GM19463 (cell line): Measurements from ENCODE around the gene RPL23.

Experiments used
- ATAC-seq: cut with Tn5 transposase; IDR thresholded peaks from one replicate; pipeline ENCODE4 v1.9.1; 2021; ENCODE audit warnings: mild to moderate bottlenecking, moderate library complexity; ENCODE audit not compliant: unreplicated experiment

RPL23 gene

GRCh38 chr17:38885044-38885727 is 31.7 kb upstream of the RPL23 start:
- no peak for ATAC-seq

DNA sequence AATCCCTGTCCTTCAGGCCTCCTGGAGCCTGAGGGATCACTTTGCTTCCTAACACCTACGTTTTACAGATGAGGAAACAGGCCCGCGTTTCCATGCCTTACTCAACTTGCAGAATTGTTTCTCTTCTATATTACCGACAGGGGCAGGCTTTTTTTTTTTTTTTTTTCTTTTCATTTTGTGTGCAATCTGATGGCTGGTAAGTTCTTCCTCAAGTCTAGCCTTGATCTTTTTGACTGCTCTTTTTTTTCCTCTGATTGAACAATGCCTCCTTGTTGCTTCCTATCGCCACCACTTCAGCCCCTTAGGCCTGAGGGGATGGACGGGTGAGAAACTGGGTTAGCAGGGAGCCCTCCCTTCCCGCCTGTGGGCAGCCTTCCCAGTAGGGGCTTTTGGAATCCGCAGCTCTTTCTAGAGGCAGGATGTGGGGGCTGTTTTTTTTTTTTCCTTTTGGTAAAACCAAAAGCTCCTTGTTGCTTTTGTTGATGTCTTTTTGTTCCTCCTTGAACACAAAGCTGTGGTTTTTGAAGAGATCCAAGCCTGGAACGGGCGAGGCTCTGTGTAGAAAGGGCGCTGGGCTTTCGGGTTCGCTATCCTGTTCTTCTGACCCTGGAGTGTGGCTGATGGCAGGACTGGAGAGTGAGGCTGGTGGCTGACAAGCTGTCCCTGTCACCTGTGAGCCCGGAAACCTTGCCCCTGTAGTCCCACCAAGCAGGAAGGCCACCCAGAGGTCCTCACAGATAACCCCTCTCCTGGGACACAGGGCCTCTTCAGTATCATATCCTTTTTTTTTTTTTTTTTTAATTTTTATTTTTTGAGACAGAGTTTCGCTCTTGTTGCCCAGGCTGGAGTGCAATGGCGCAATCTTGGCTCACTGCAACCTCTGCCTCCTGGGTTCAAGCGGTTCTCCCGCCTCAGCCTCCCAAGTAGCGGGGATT is 30.3 kb upstream of the RPL23 start:
- ATAC-seq = no peak

GRCh38 chr17:38882870-38883269 is 29.3 kb upstream of the RPL23 start:
- ATAC-seq = no peak

DNA sequence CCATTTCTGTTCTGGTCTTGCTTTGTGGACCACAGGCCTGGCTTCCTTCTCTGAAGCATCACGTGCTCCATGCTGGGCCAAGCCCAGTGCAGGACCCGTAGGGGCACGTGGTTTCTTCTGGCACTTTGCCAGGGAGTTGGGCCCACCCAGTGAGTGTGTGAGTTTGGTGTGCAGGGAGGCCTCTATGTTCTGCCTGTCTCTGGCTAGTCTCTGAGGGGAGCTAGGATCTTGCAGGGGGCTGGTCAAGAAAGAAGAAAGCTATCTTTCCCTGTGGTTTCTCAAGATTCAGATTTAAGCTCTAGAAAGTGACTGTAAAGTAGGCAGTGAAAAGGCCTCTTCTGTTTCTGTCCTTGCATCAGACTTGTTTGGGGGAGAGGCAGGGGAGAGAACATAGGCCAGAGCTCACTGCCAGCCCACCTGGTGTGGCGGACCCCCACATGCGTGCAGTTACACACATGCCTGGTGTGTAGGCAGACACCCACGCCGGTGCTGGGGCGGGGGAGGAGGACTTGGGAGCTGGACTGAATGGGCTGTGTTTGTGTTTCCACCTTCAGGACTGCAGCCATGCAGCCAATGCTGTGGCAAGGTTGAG is 28.2 kb upstream of the RPL23 start:
- no peak for ATAC-seq

DNA sequence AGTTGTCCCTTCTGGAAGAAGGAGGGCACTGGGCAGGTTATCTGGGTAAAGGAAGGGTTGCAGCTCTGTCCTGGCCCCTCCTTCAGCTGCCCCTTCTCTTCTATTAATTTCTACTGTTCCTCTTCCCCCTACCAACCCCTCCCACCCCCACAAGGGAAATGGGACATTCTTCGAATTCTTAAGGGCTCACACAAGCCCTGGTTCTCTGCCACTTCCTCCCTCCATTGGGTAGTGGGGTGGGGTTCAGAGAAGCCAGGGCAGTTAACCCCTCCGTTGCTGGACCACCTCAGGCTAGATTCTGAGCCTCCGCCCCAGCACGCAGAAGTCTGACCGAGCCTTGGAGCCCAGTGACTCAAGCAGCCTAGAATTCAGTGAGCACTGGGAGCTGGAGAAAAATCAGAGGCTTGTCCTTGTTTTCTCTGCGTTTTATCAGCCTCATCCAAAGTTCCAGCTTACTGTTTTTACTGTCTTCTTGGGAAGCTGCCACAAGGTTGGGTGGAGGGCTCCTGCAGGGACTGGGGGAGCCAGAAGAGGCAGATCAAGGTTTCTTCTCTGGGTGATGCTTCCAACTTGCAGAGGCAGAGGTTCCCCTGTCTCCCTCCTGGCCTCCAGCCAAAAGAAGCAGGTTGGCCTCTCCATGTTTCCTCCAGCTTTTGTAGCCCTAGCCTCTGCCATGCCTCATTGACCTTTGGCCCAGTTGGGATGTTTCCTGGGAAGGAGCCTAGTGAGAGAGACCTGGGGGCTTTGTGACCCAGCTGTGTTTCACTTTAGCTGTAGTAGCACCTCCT is 26.6 kb upstream of the RPL23 start:
- no peak for ATAC-seq

GRCh38 chr17:38877130-38877851 is 23.8 kb upstream of the RPL23 start:
- ATAC-seq = no peak

GRCh38 chr17:38875477-38876075 is 22.1 kb upstream of the RPL23 start:
- ATAC-seq = no peak

GRCh38 chr17:38874505-38875400 is 21.2 kb upstream of the RPL23 start:
- ATAC-seq = no peak

DNA sequence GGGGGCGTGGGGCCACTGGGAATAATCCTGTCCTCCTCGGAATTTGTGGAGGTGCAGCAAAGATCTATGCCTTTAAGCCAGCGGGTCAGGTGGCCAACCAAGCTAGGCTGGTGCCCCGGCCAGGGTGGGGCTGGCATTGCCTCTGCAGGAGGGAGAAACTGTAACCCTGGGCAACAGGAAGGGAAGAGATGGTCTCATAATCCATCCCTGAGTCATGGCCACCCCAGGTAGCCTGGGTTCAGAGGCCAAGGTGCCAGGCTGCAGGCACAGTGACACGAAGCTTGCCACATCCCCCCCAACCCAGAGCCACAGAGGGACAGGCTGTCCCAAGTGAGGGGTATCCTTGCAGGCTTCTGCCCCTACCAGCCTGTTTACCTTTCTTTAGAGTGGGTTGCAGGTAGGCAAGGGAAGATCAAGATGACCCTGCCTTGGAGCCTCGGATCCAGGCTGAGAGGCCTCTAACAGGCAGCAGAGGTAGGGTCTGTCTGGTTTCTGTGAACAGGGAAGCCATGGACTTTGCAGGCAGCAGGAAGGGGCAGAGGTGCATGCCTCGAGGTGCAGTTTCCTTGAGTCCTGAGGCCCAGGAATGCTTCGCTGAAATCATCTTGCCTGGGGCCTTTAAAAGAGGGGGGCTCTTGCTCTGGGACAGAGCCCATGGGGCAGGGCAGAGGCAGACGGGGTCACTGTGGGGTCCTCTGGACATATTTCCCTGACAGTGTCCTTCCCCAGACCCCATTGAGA is 20.3 kb upstream of the RPL23 start:
- no peak for ATAC-seq

- no peak for ATAC-seq
These were observed 19.3 kb upstream of the RPL23 start for GRCh38 chr17:38872671-38873385.

GRCh38 chr17:38872027-38872511 is 18.5 kb upstream of the RPL23 start:
- ATAC-seq = no peak

DNA sequence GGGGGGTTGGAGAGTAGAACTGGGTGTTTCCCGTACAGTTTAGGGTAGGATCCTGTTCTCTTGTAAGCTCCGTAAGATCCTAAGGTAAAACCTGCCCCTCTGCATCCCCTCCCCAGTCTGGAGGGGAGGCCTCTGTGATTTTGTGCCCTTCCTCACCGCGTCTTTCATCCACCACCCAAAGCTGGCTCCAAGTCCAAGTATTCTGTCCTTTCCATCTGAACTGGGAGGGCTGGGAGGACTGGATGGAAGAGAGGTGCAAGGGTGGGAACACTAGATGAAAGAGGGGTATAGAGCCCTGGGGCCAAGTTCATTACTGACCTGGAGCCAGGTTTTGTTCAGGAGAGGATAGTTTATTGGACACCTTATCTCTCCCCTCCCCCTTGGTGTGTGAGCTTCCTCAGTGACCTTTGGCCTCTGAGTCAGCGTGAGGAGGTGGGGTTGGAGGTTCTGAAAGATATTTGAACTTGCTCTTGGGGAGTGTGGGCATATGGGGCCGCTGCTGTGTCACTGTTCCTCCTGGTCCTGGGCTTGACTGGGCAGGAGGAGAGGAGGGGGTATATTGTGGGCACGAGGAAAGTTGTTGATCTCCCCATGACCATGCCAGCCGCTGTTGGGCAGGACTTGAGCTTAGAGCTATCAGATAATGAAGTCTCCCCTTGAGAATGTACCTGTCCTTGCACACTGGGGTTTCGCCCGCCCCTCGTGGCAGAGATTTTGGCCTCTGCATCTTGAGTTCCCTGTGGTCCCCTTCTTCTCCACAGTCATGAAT is 17.9 kb upstream of the RPL23 start:
- ATAC-seq = no peak

DNA sequence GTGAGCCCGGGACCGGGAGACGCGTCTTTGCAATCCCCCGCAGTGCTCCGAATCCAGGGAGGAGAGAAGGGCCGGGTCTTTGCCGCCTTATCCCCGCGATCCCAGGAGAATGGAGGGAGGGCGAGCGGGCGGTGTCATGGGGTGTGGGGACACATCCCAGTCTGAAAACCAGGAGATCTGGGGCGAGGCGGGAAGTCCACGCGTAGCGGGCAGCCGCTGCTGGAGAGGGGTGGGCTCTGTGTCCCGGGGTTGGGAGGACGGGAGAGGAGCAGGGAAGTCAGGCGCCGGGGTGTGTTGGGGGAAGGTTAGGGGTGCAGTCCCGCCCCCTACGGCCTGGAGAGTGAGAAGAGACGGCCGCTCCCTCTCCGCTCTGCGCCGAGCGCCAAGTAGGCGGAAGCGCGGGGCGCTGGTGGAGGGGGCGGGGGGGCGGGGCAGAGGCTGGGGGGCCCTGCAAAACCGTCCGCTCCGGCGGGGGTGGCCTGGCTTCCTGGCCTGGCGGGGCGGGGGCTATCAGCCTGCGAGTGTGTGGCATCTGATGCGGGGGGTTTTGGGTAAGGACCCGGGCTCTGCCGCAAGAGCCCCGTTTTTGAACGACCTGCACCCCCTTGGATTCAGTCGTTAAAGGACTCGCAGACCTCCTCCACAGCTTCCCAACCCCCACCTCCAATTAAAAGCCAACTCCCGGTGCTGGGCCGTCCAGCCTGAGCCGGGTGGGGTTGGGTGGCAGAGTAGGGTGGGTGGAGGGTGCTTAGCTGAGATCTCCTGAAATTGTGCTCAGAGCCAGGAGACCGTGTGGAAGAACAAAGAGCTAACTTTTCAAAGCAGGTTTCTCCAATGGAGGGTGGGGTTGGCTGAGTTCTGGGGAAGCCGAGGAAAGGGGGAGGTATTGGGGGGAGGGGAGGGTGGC is 17.0 kb upstream of the RPL23 start:
- no peak for ATAC-seq

GRCh38 chr17:38869526-38870258 is 16.2 kb upstream of the RPL23 start, which contains the start of gene LASP1:
Gene LASP1 (plus strand): TSS chr17:38870058. CDS start chr17:38870190, 132 bp downstream.
- ATAC-seq = peak; percentile 47
